OCI-LY1 (cell line): Measurements from ENCODE around the gene NCOA5.
A peak's percentile ranks its signal among the peaks of the same experiment; 100 is the strongest.

Experiments used
- H2AFZ ChIP-seq: fragments of 200-600 bp; sonication (generic), shearing (Covaris generic); 2 replicates; pipeline ENCODE4 v1.6.0; 2014; ENCODE audit warnings: antibody characterized with exemption, mild to moderate bottlenecking, low read length
- H3F3A ChIP-seq: fragments of 200-600 bp; sonication (generic), shearing (Covaris generic); 2 replicates; pipeline ENCODE4 v1.6.0; 2014; ENCODE audit warnings: mild to moderate bottlenecking, antibody characterized with exemption, low read length, moderate library complexity; ENCODE audit not compliant: insufficient read depth
- H3K27ac ChIP-seq: fragments of 200-600 bp; sonication (generic); 2 replicates; pipeline ENCODE4 v1.5.1; 2014; ENCODE audit warnings: low read length, mixed run types, mild to moderate bottlenecking, low read depth; ENCODE audit not compliant: poor library complexity, severe bottlenecking
- H3K27me3 ChIP-seq: fragments of 200-600 bp; sonication (generic); 2 replicates; pipeline ENCODE4 v1.6.0; 2014; ENCODE audit warnings: antibody characterized with exemption, mild to moderate bottlenecking, low read length, moderate library complexity; ENCODE audit not compliant: insufficient read depth
- H3K36me3 ChIP-seq: fragments of 200-600 bp; sonication (generic); 2 replicates; pipeline ENCODE4 v1.6.1; 2014; ENCODE audit warnings: mild to moderate bottlenecking, antibody characterized with exemption, low read length, moderate library complexity, mixed read lengths; ENCODE audit not compliant: insufficient read depth
- H3K4me1 ChIP-seq: fragments of 200-600 bp; sonication (generic); 2 replicates; pipeline ENCODE4 v1.5.1; 2014; ENCODE audit warnings: mild to moderate bottlenecking, low read length, moderate library complexity; ENCODE audit not compliant: insufficient read depth, severe bottlenecking
- H3K4me2 ChIP-seq: fragments of 200-600 bp; sonication (generic), shearing (Covaris generic); 2 replicates; pipeline ENCODE4 v1.6.1; 2014; ENCODE audit warnings: low read length
- H3K4me3 ChIP-seq: fragments of 200-600 bp; sonication (generic); 2 replicates; pipeline ENCODE4 v1.5.1; 2014; ENCODE audit warnings: low read length, low read depth, mild to moderate bottlenecking, mixed read lengths; ENCODE audit not compliant: poor library complexity, severe bottlenecking
- H3K79me2 ChIP-seq: fragments of 200-600 bp; shearing (Covaris generic); 2 replicates; pipeline ENCODE4 v1.6.1; 2016; ENCODE audit warnings: mixed run types, low read length, mixed read lengths; ENCODE audit not compliant: insufficient read depth
- H3K9ac ChIP-seq: fragments of 200-600 bp; sonication (generic), shearing (Covaris generic); 2 replicates; pipeline ENCODE4 v1.6.1; 2014; ENCODE audit warnings: mild to moderate bottlenecking, low read length, mixed read lengths
- H3K9me2 ChIP-seq: fragments of 200-600 bp; sonication (generic), shearing (Covaris generic); 2 replicates; pipeline ENCODE4 v1.6.1; 2014; ENCODE audit warnings: low read depth, mild to moderate bottlenecking, low read length, mixed read lengths
- H3K9me3 ChIP-seq: fragments of 200-600 bp; shearing (Covaris generic); 2 replicates; pipeline ENCODE4 v1.6.1; 2014; ENCODE audit warnings: low read length, mixed read lengths
- H4K20me1 ChIP-seq: fragments of 200-600 bp; sonication (generic), shearing (Covaris generic); 2 replicates; pipeline ENCODE4 v1.6.0; 2016; ENCODE audit warnings: mild to moderate bottlenecking, low read length; ENCODE audit not compliant: insufficient read depth
- CTCF ChIP-seq: fragments of 200-600 bp; sonication (generic), shearing (Covaris generic); IDR thresholded peaks from 2 replicates; pipeline ENCODE4 v1.5.1; 2017; ENCODE audit warnings: mild to moderate bottlenecking, antibody characterized with exemption, low read length, moderate library complexity, mixed read lengths
- EZH2 ChIP-seq: fragments of 200-600 bp; sonication (generic), shearing (Covaris generic); IDR thresholded peaks from 2 replicates; pipeline ENCODE4 v1.8.0; 2017; ENCODE audit warnings: borderline replicate concordance, mixed run types, mild to moderate bottlenecking, antibody characterized with exemption, low read length, moderate library complexity, mixed read lengths

Gene NCOA5

GRCh38 chr20:46017272-46017671 lies 72.5 kb downstream of the NCOA5 start:
- Histone ChIP-seq H3K4me2 (no peak overlapping the region), H3K27ac (no peak overlapping the region), H3K4me1 (peaks cover 11% of the 10 kb centered on the region), H3K4me3 (no peak overlapping the region), H4K20me1 (no peaks in the 10 kb centered on the region), H3F3A (no peaks in the 10 kb centered on the region), H3K9ac (no peak overlapping the region), H3K9me2 (no peaks in the 10 kb centered on the region), H3K36me3 (no peaks in the 10 kb centered on the region), H2AFZ (no peak overlapping the region), H3K79me2 (no peaks in the 10 kb centered on the region), H3K27me3 (peaks cover 4% of the 10 kb centered on the region), H3K9me3 (no peaks in the 10 kb centered on the region; the same call in 1 of the 2 replicates)
- TF ChIP-seq CTCF (no peak), EZH2 (no peak)

- H3K4me1 ChIP-seq, result peaks cover 7% of the 10 kb centered on the region
- H3K79me2 ChIP-seq, result no peaks in the 10 kb centered on the region
- H3K9me3 ChIP-seq, result no peaks in the 10 kb centered on the region; the same call in 1 of the 2 replicates
- no peak overlapping the region for H3K4me3 ChIP-seq
- H3F3A ChIP-seq, result no peaks in the 10 kb centered on the region
- H3K9me2 ChIP-seq, result no peaks in the 10 kb centered on the region
- peak overlapping the region; percentile 59 for H3K4me2 ChIP-seq
- peaks cover 4% of the 10 kb centered on the region for H3K27me3 ChIP-seq
- no peak overlapping the region for H3K9ac ChIP-seq
- TF ChIP-seq EZH2 (no peak), CTCF (no peak)
- no peak overlapping the region for H2AFZ ChIP-seq
- no peak overlapping the region for H3K27ac ChIP-seq
- H3K36me3 ChIP-seq, result no peaks in the 10 kb centered on the region
- H4K20me1 ChIP-seq, result no peaks in the 10 kb centered on the region
Measured at GRCh38 chr20:46014517-46015396, 75.0 kb downstream of the NCOA5 start.

- Histone ChIP-seq H2AFZ (no peak overlapping the region), H3K27ac (no peak overlapping the region), H3K4me1 (peaks cover 7% of the 10 kb centered on the region), H3K4me3 (peak overlapping the region; percentile 32), H3K9ac (no peak overlapping the region), H3K27me3 (peaks cover 1% of the 10 kb centered on the region), H3K4me2 (peak overlapping the region; percentile 59), H4K20me1 (no peaks in the 10 kb centered on the region), H3K9me2 (no peaks in the 10 kb centered on the region), H3K9me3 (no peaks in the 10 kb centered on the region; the same call in 1 of the 2 replicates), H3F3A (no peaks in the 10 kb centered on the region), H3K36me3 (no peaks in the 10 kb centered on the region), H3K79me2 (no peaks in the 10 kb centered on the region)
- peak; percentile 80 for TF ChIP-seq CTCF
- no peak for TF ChIP-seq EZH2
Measured at GRCh38 chr20:46013829-46014516, 75.8 kb downstream of the NCOA5 start.
